ENCODE results near the gene FNTB. TPM values are rescaled to one million over a fixed set of nuclear protein-coding genes. Genes with fewer than 3 reads are reported as not detected.

FNTB gene
- total and polyA plus RNA-seq, 2 of the 13 experiments (the other 11 are each of a cell fraction or from before 2014, with no cell fraction given): 23.6 to 28.5 TPM

GRCh38 chr14:65102441-65103149 lies 115.9 kb downstream of the FNTB start, which contains the start of gene MAX (continued):
- TF ChIP-seq ZC3H13 (CRISPR knock-in tag; IDR thresholded peaks at IDR 0.05) (no peak), ZZZ3 (CRISPR knock-in tag; IDR thresholded peaks at IDR 0.05; ENCODE audit: borderline replicate concordance) (no peak), GMEB2 (CRISPR knock-in tag; IDR thresholded peaks at IDR 0.05; ENCODE audit: low read depth) (peak; percentile 94), ZBTB1 (CRISPR knock-in tag; IDR thresholded peaks at IDR 0.05; ENCODE audit: borderline replicate concordance) (no peak), THYN1 (CRISPR knock-in tag; IDR thresholded peaks at IDR 0.05; ENCODE audit: borderline replicate concordance, low read depth) (no peak), ZFP82 (CRISPR knock-in tag; IDR thresholded peaks at IDR 0.05; ENCODE audit: borderline replicate concordance) (no peak), ZNF543 (CRISPR knock-in tag; IDR thresholded peaks at IDR 0.05) (no peak), ZFP91 (CRISPR knock-in tag; IDR thresholded peaks at IDR 0.05; ENCODE audit: borderline replicate concordance) (peak; percentile 8; the same call in 1 of the 2 replicates), ZNF563 (CRISPR knock-in tag; IDR thresholded peaks at IDR 0.05) (no peak), SPEN (CRISPR knock-in tag; IDR thresholded peaks at IDR 0.05; ENCODE audit: low read depth) (no peak; the same call in 1 of the 2 replicates), ZGPAT (CRISPR knock-in tag; IDR thresholded peaks at IDR 0.05) (peak; percentile 34; the same call in 1 of the 2 replicates), AKAP8 (CRISPR knock-in tag; IDR thresholded peaks at IDR 0.05) (no peak), GPBP1L1 (CRISPR knock-in tag; IDR thresholded peaks at IDR 0.05) (no peak), ZNF564 (CRISPR knock-in tag; IDR thresholded peaks at IDR 0.05) (peak; percentile 64; the same call in 1 of the 2 replicates), BORCS8-MEF2B (CRISPR knock-in tag; IDR thresholded peaks at IDR 0.05) (peak; percentile 72; the same call in 1 of the 2 replicates), IRX3 (CRISPR knock-in tag; IDR thresholded peaks at IDR 0.05; ENCODE audit: borderline replicate concordance, low read depth) (no peak), ZNF513 (CRISPR knock-in tag; conservative IDR thresholded peaks at IDR 0.05) (no peak), TRIM24 (CRISPR knock-in tag; IDR thresholded peaks at IDR 0.05) (no peak)
